Measurements from ENCODE around the gene PRICKLE4. TPM values are rescaled to one million over a fixed set of nuclear protein-coding genes. Genes with fewer than 3 reads are reported as not detected.

The PRICKLE4 gene
- total RNA-seq, 5 donors from 2014 or later (not counting 1 experiment from before 2014, with no cell fraction given) = 0.44 to 0.60 TPM; not detected in 3

- peaks cover 0 to 2% of the 10 kb centered on the region in 2 experiments for H3K27me3 ChIP-seq (replicated peaks in 1 of 2; ENCODE audit: control insufficient read depth in 2 of 2, extremely low read depth in 1 of 2, insufficient read depth in 2 of 2, low read length in 1 of 2)
- no peaks in the 10 kb centered on the region for H3K9me3 ChIP-seq
- DNase-seq (peak; percentile 41 to 86 (median 66)), ATAC-seq (replicated peaks in 1 of 4) (peak; percentile 65 to 74 (median 74))
- ChIA-PET POLR2A (interaction anchor here (0.6 to 0.7 kb wide), 5 partner anchors 12 to 1325 kb away, joined by 3 to 6 read pairs (median 3); partner anchors contain the start of gene MRPL2 (in 1 of the 2)), CTCF (interaction anchor here (0.6 to 1.9 kb wide), 9 partner anchors 25 to 317 kb away, joined by 3 to 12 read pairs (median 3); partner anchors contain the start of genes FRS3 (in 1 of the 2), TAF8 (in 1 of the 2) and TOMM6 (in 1 of the 2))
- Mint-ChIP-seq H3K36me3 (no peaks in the 10 kb centered on the region), H3K27ac (peak overlapping the region; percentile 73 to 85), H3K9me3 (no peaks in the 10 kb centered on the region), H3K27me3 (no peaks in the 10 kb centered on the region), H3K4me1 (peaks cover 35 to 50% (median 43%) of the 10 kb centered on the region in 3 donors), H3K4me3 (peak overlapping the region; percentile 76 to 83 (median 80))
- peaks cover 27 to 55% of the 10 kb centered on the region in 2 experiments for H3K4me1 ChIP-seq (ENCODE audit: control insufficient read depth in 1 of 2, extremely low read depth in 1 of 2, insufficient read depth in 2 of 2, low read length in 2 of 2)
- H3K4me3 ChIP-seq (ENCODE audit: control insufficient read depth in 1 of 2, extremely low read depth in 1 of 2, low read length in 1 of 2) = peak overlapping the region; percentile 49 to 75
- H3K27ac ChIP-seq (ENCODE audit: low read length) = peak overlapping the region; percentile 86
- 5% methylated on average over 65 of the region's 73 CpGs for WGBS (ENCODE audit: insufficient coverage)
- H3K36me3 ChIP-seq (ENCODE audit: control insufficient read depth in 2 of 2, extremely low read depth in 1 of 2, insufficient read depth in 1 of 2, low read length in 1 of 2) = no peaks in the 10 kb centered on the region
Measured at GRCh38 chr6:41733707-41734665, 46.6 kb upstream of the PRICKLE4 start.

- no peaks in the 10 kb centered on the region for H3K9me3 Mint-ChIP-seq
- POLR2A ChIA-PET = interaction anchor here (0.6 kb wide), 3 partner anchors 13 to 1196 kb away, joined by 3 to 6 read pairs (median 3); no protein-coding TSS in a partner anchor
- H3K9me3 ChIP-seq = no peaks in the 10 kb centered on the region
- H3K27me3 Mint-ChIP-seq = no peaks in the 10 kb centered on the region
- ATAC-seq (replicated peaks in 1 of 4) (peak; percentile 48 to 65 (median 60)), DNase-seq (peak; percentile 15 to 78 (median 53))
- H3K36me3 ChIP-seq (ENCODE audit: control insufficient read depth in 2 of 2, extremely low read depth in 1 of 2, insufficient read depth in 1 of 2, low read length in 1 of 2) = no peaks in the 10 kb centered on the region
- CTCF ChIA-PET = interaction anchor here (0.7 to 1.9 kb wide), 8 partner anchors 26 to 316 kb away, joined by 3 to 12 read pairs (median 3); partner anchors contain the start of genes FRS3 (in 1 of the 2), TAF8 (in 1 of the 2) and TOMM6 (in 1 of the 2)
- peak overlapping the region; percentile 80 to 84 (median 80) for H3K4me3 Mint-ChIP-seq
- H3K4me1 Mint-ChIP-seq = peaks cover 34 to 41% (median 38%) of the 10 kb centered on the region in 3 donors
- H3K27ac ChIP-seq (ENCODE audit: low read length) = peak overlapping the region; percentile 79
- H3K27me3 ChIP-seq (replicated peaks in 1 of 2; ENCODE audit: control insufficient read depth in 2 of 2, extremely low read depth in 1 of 2, insufficient read depth in 2 of 2, low read length in 1 of 2) = peaks cover 0 to 9% of the 10 kb centered on the region in 2 experiments
- H3K4me1 ChIP-seq (ENCODE audit: control insufficient read depth in 1 of 2, extremely low read depth in 1 of 2, insufficient read depth in 2 of 2, low read length in 2 of 2) = peaks cover 23 to 47% of the 10 kb centered on the region in 2 experiments
- no peaks in the 10 kb centered on the region for H3K36me3 Mint-ChIP-seq
- WGBS (ENCODE audit: insufficient coverage) = under 1% methylated on average over 57 of the region's 76 CpGs
- peak overlapping the region; percentile 60 to 75 for H3K4me3 ChIP-seq (ENCODE audit: control insufficient read depth in 1 of 2, extremely low read depth in 1 of 2, low read length in 1 of 2)
- H3K27ac Mint-ChIP-seq = no peak overlapping the region
Measured at GRCh38 chr6:41734666-41735426, 45.7 kb upstream of the PRICKLE4 start.

- Histone ChIP-seq H3K27me3 (replicated peaks in 1 of 2; ENCODE audit: control insufficient read depth in 2 of 2, extremely low read depth in 1 of 2, insufficient read depth in 2 of 2, low read length in 1 of 2) (peaks cover 0 to 13% of the 10 kb centered on the region in 2 experiments), H3K9me3 (no peaks in the 10 kb centered on the region), H3K4me1 (ENCODE audit: control insufficient read depth in 1 of 2, extremely low read depth in 1 of 2, insufficient read depth in 2 of 2, low read length in 2 of 2) (peaks cover 21 to 39% of the 10 kb centered on the region in 2 experiments), H3K4me3 (ENCODE audit: control insufficient read depth in 1 of 2, extremely low read depth in 1 of 2, low read length in 1 of 2) (peak within 1 kb of the TSS; percentile 60 to 75), H3K27ac (ENCODE audit: low read length) (peak within 1 kb of the TSS; percentile 79), H3K36me3 (ENCODE audit: control insufficient read depth in 2 of 2, extremely low read depth in 1 of 2, insufficient read depth in 1 of 2, low read length in 1 of 2) (no peaks in the 10 kb centered on the region)
- DNase-seq = peak; percentile 80 to 96 (median 91)
- ChIA-PET POLR2A (no interaction called here), CTCF (interaction anchor here in 1 of 2 donors (0.8 to 1.9 kb wide), 2 partner anchors 31 to 51 kb away, joined by 3 to 12 read pairs; partner anchors contain the start of gene TOMM6)
- H3K27me3 Mint-ChIP-seq = no peaks in the 10 kb centered on the region
- ATAC-seq (replicated peaks in 1 of 4) = peak; percentile 68 to 82 (median 71)
- H3K4me1 Mint-ChIP-seq = peaks cover 26 to 33% (median 32%) of the 10 kb centered on the region in 3 donors
- peak within 1 kb of the TSS; percentile 55 to 77 for H3K27ac Mint-ChIP-seq
- no peaks in the 10 kb centered on the region for H3K9me3 Mint-ChIP-seq
- H3K4me3 Mint-ChIP-seq = peak within 1 kb of the TSS; percentile 80 to 84 (median 80)
- no peaks in the 10 kb centered on the region for H3K36me3 Mint-ChIP-seq
- WGBS (ENCODE audit: insufficient coverage) = 2% methylated on average over 47 of the region's 50 CpGs
Measured at GRCh38 chr6:41735427-41736185, 45.0 kb upstream of the PRICKLE4 start, which contains the start of gene TFEB. TFEB (minus strand) TSS chr6:41735608; CDS start chr6:41691213, 44,395 bp downstream.

- Histone ChIP-seq H3K9me3 (no peaks in the 10 kb centered on the region), H3K4me3 (ENCODE audit: control insufficient read depth in 1 of 2, extremely low read depth in 1 of 2, low read length in 1 of 2) (no peak overlapping the region), H3K27me3 (replicated peaks in 1 of 2; ENCODE audit: control insufficient read depth in 2 of 2, extremely low read depth in 1 of 2, insufficient read depth in 2 of 2, low read length in 1 of 2) (peaks cover 0 to 13% of the 10 kb centered on the region in 2 experiments), H3K36me3 (ENCODE audit: control insufficient read depth in 2 of 2, extremely low read depth in 1 of 2, insufficient read depth in 1 of 2, low read length in 1 of 2) (no peaks in the 10 kb centered on the region), H3K27ac (ENCODE audit: low read length) (no peak overlapping the region), H3K4me1 (ENCODE audit: control insufficient read depth in 1 of 2, extremely low read depth in 1 of 2, insufficient read depth in 2 of 2, low read length in 2 of 2) (peaks cover 21 to 32% of the 10 kb centered on the region in 2 experiments)
- Mint-ChIP-seq H3K4me1 (peaks cover 24 to 27% (median 25%) of the 10 kb centered on the region in 3 donors), H3K27me3 (no peaks in the 10 kb centered on the region), H3K9me3 (no peaks in the 10 kb centered on the region), H3K36me3 (no peaks in the 10 kb centered on the region), H3K4me3 (peak overlapping the region in 1 of 3 donors; percentile 80), H3K27ac (no peak overlapping the region)
- POLR2A ChIA-PET = interaction anchor here (0.6 kb wide), 2 partner anchors 30 to 436 kb away, joined by 3 to 4 read pairs; no protein-coding TSS in a partner anchor
- 94% methylated on average over 3 of the region's 6 CpGs for WGBS (ENCODE audit: insufficient coverage)
- ATAC-seq (replicated peaks in 1 of 4) (no peak), DNase-seq (no peak)
- CTCF ChIA-PET = no interaction called here
Measured at GRCh38 chr6:41736186-41736733, 44.3 kb upstream of the PRICKLE4 start.

GRCh38 chr6:41736800-41737555, 43.6 kb upstream of the PRICKLE4 start:
- ChIA-PET POLR2A (interaction anchor here (0.6 kb wide), 2 partner anchors 30 to 436 kb away, joined by 3 to 4 read pairs; no protein-coding TSS in a partner anchor), CTCF (no interaction called here)
- WGBS (ENCODE audit: insufficient coverage) = 84% methylated on average over 10 of the region's 13 CpGs

More at GRCh38 chr6:41736800-41737555, 43.6 kb upstream of the PRICKLE4 start:
- H3K27me3 ChIP-seq (replicated peaks in 1 of 2; ENCODE audit: control insufficient read depth in 2 of 2, extremely low read depth in 1 of 2, insufficient read depth in 2 of 2, low read length in 1 of 2) = peaks cover 0 to 13% of the 10 kb centered on the region in 2 experiments
- no peak for DNase-seq
- Mint-ChIP-seq H3K4me1 (peaks cover 19 to 21% (median 20%) of the 10 kb centered on the region in 3 donors), H3K27ac (no peak overlapping the region), H3K27me3 (no peaks in the 10 kb centered on the region), H3K9me3 (no peaks in the 10 kb centered on the region), H3K4me3 (no peak overlapping the region), H3K36me3 (no peaks in the 10 kb centered on the region)
- no peaks in the 10 kb centered on the region for H3K9me3 ChIP-seq
- H3K4me1 ChIP-seq (ENCODE audit: control insufficient read depth in 1 of 2, extremely low read depth in 1 of 2, insufficient read depth in 2 of 2, low read length in 2 of 2) = peaks cover 19 to 25% of the 10 kb centered on the region in 2 experiments
- ATAC-seq (replicated peaks in 1 of 4) = no peak
- no peak overlapping the region for H3K27ac ChIP-seq (ENCODE audit: low read length)
- H3K36me3 ChIP-seq (ENCODE audit: control insufficient read depth in 2 of 2, extremely low read depth in 1 of 2, insufficient read depth in 1 of 2, low read length in 1 of 2) = no peaks in the 10 kb centered on the region
- H3K4me3 ChIP-seq (ENCODE audit: control insufficient read depth in 1 of 2, extremely low read depth in 1 of 2, low read length in 1 of 2) = no peak overlapping the region
